Uterus (tissue), 4 donors: Measurements from ENCODE around the gene MSI2. TPM values are rescaled to one million over a fixed set of nuclear protein-coding genes. Genes with fewer than 3 reads are reported as not detected.
A peak's percentile ranks its signal among the peaks of the same experiment; 100 is the strongest.

Source experiments
- DNase-seq, 2 donors: peaks; one replicate each; pipeline ENCODE4 v3.0.0-alpha.2; 2019 to 2020
- H3K27ac ChIP-seq, 2 donors: fragments of 200-600 bp; sonication (generic); 1 replicate in 1 of 2; 2 replicates in 1 of 2; pipeline ENCODE4 v1.5.1; 2016 to 2018
- H3K27me3 ChIP-seq, 2 donors: fragments of 200-600 bp; sonication (generic); one replicate each; pipeline ENCODE4 v1.5.1; 2018 to 2019; ENCODE audit warnings: control low read depth in 1 of 2
- H3K36me3 ChIP-seq, 2 donors: fragments of 200-600 bp; sonication (generic); one replicate each; pipeline ENCODE4 v1.5.1; 2019; ENCODE audit warnings: control low read depth in 1 of 2
- H3K4me1 ChIP-seq, 2 donors: fragments of 200-600 bp; sonication (generic); one replicate each; pipeline ENCODE4 v1.5.1; 2018 to 2019; ENCODE audit warnings: control low read depth in 1 of 2
- H3K4me3 ChIP-seq, 2 donors: fragments of 200-600 bp; sonication (generic); 1 replicate in 1 of 2; 2 replicates in 1 of 2; pipeline ENCODE4 v1.5.1; 2018 to 2019; ENCODE audit warnings: mild to moderate bottlenecking in 1 of 2
- H3K9me3 ChIP-seq, 2 donors: fragments of 200-600 bp; sonication (generic); one replicate each; pipeline ENCODE4 v1.5.1; 2019; ENCODE audit warnings: control low read depth in 1 of 2
- POLR2A ChIP-seq, 2 donors: fragments of 450-650 bp; IDR thresholded peaks; one replicate each; pipeline ENCODE4 v1.6.1; 2016; ENCODE audit warnings: antibody characterized with exemption in 2 of 2, mild to moderate bottlenecking in 1 of 2, moderate library complexity in 1 of 2
- intact Hi-C: fragments of 100-400 bp; cut with DNase I; formaldehyde crosslinking; loops from one replicate; pipeline ENCODE4 v1.15.1; 2023; ENCODE audit warnings: low total_unique reads
- total RNA-seq, 4 donors: library from RNA; depleted of rRNA in 3 of 4; stranded (reverse); fragments of >200 nt in 3 of 4; gene quantifications; one replicate each; pipeline versions ENCODE4 v1.1.0 to v1.2.4, GENCODE V29; 2014 to 2023
- TF ChIP-seq, protein P1 (sequence below), 4 experiments: fragments of 200-600 bp in 2 of 4; fragments of 450-650 bp in 2 of 4; sonication (generic) in 2 of 4; IDR thresholded peaks; one replicate each; pipeline ENCODE4 v1.5.1; 2016 to 2019; ENCODE audit warnings: antibody characterized with exemption in 4 of 4, mild to moderate bottlenecking in 2 of 4, moderate library complexity in 1 of 4
- donor health status: DM: yes; HTN: yes; CAD: no.

MSI2 gene
- total RNA-seq, 4 donors from 2014 or later = 13.2 to 60.8 (median 44.5) TPM

- Histone ChIP-seq H3K9me3 (no peaks in the 10 kb centered on the region), H3K36me3 (no peaks in the 10 kb centered on the region), H3K4me3 (no peak overlapping the region), H3K4me1 (no peaks in the 10 kb centered on the region), H3K27me3 (no peaks in the 10 kb centered on the region), H3K27ac (no peak overlapping the region)
- DNase-seq = no peak
- intact Hi-C loops = no loop called here
- no peak for TF ChIP-seq POLR2A (IDR thresholded peaks at IDR 0.05)
- TF ChIP-seq, protein P1, sequence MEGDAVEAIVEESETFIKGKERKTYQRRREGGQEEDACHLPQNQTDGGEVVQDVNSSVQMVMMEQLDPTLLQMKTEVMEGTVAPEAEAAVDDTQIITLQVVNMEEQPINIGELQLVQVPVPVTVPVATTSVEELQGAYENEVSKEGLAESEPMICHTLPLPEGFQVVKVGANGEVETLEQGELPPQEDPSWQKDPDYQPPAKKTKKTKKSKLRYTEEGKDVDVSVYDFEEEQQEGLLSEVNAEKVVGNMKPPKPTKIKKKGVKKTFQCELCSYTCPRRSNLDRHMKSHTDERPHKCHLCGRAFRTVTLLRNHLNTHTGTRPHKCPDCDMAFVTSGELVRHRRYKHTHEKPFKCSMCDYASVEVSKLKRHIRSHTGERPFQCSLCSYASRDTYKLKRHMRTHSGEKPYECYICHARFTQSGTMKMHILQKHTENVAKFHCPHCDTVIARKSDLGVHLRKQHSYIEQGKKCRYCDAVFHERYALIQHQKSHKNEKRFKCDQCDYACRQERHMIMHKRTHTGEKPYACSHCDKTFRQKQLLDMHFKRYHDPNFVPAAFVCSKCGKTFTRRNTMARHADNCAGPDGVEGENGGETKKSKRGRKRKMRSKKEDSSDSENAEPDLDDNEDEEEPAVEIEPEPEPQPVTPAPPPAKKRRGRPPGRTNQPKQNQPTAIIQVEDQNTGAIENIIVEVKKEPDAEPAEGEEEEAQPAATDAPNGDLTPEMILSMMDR (IDR thresholded peaks at IDR 0.05) = no peak
These were observed 245.7 kb downstream of the MSI2 start for GRCh38 chr17:57502022-57502421.

DNA sequence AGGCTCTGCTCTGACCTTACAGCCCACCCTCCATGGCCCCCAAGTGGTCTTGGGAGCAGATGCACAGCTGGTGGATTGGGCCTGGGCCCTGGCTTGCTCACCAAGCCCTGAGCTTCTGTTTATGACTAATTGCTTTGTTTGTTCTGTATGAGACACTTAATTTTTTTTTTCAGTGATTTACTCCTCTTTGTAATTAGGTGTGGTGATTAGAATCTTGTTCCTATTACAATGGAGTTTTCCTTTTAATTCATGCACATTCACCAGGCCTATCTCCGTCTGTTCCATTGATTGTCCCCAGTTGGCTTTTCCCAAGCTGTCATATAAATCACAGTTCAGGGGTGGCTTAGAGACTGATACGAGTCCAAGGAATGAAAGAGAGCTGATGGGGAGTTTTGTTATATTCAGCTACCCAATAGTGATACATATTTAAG is 246.5 kb downstream of the MSI2 start:
- no peaks in the 10 kb centered on the region for H3K27me3 ChIP-seq
- H3K27ac ChIP-seq = no peak overlapping the region
- DNase-seq = no peak
- H3K4me3 ChIP-seq = no peak overlapping the region
- TF ChIP-seq, protein P1 (IDR thresholded peaks at IDR 0.05) = no peak
- no peak for TF ChIP-seq POLR2A (IDR thresholded peaks at IDR 0.05)
- intact Hi-C loops = no loop called here
- H3K36me3 ChIP-seq = no peaks in the 10 kb centered on the region
- no peaks in the 10 kb centered on the region for H3K9me3 ChIP-seq
- H3K4me1 ChIP-seq = no peaks in the 10 kb centered on the region

GRCh38 chr17:57504208-57504607 is 247.9 kb downstream of the MSI2 start:
- no peaks in the 10 kb centered on the region for H3K27me3 ChIP-seq
- TF ChIP-seq, protein P1 (IDR thresholded peaks at IDR 0.05) = no peak
- intact Hi-C loops = no loop called here
- no peaks in the 10 kb centered on the region for H3K4me1 ChIP-seq
- no peak overlapping the region for H3K4me3 ChIP-seq
- no peak for DNase-seq
- H3K36me3 ChIP-seq = no peaks in the 10 kb centered on the region
- H3K27ac ChIP-seq = no peak overlapping the region
- H3K9me3 ChIP-seq = no peaks in the 10 kb centered on the region

DNA sequence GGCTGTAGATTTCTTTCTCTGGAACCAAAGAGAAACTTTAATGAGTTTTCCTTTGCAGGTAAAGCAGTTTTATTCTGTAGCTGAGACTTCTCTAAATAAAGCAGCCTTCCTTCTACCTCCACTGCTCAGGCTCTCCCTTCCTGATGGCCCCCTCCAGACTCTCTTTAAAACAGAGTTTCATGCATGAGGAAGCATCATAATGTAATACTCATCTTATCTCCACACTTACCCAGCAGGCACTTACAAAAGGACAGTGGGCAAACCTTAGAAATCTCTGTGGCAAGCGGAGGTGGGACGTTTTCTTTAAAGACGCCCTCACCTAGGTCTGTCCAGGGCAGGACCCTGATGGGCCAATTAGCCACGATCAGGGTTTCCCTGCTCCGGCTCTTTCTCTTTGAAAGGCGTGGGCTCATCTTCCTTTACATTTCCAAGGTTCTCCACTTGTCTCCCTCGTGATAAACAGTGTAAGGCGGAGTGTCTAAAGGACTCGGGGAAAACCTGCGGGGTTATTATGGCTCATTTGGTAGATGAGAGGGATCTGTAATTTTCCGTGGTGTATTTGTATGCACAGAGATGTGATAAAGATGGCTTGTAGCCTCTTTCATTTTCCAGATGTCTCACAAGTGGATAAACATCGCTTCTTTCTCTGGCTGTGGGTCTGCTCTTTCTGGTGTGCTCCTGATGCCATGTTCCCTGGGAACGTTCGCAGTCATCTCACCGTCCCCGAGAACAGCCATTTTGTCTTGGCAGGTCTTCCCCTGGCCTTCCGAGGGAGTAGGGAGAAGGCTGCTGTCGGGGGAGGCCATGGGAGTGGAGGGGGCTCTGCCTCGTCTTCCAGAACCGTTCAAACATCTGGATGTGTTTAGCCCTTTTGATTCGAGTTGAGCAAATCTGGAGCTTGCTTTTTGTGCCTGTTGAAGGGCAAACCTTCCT is 249.8 kb downstream of the MSI2 start:
- Histone ChIP-seq H3K27me3 (no peaks in the 10 kb centered on the region), H3K4me3 (no peak overlapping the region), H3K9me3 (no peaks in the 10 kb centered on the region), H3K36me3 (no peaks in the 10 kb centered on the region), H3K4me1 (no peaks in the 10 kb centered on the region), H3K27ac (peak overlapping the region; percentile 72 to 78)
- intact Hi-C loops = no loop called here
- TF ChIP-seq, protein P1 (IDR thresholded peaks at IDR 0.05) = no peak
- no peak for TF ChIP-seq POLR2A (IDR thresholded peaks at IDR 0.05)
- peak in 1 of 2 donors; percentile 36 for DNase-seq

- TF ChIP-seq POLR2A (IDR thresholded peaks at IDR 0.05) = no peak
- TF ChIP-seq, protein P1 (IDR thresholded peaks at IDR 0.05) = no peak
- DNase-seq = no peak
- intact Hi-C loops = no loop called here
- H3K27ac ChIP-seq = peak overlapping the region; percentile 72 to 78
- H3K9me3 ChIP-seq = no peaks in the 10 kb centered on the region
- H3K4me1 ChIP-seq = no peaks in the 10 kb centered on the region
- no peaks in the 10 kb centered on the region for H3K27me3 ChIP-seq
- H3K4me3 ChIP-seq = no peak overlapping the region
- no peaks in the 10 kb centered on the region for H3K36me3 ChIP-seq
These were observed 250.4 kb downstream of the MSI2 start for GRCh38 chr17:57506774-57507127.
